Loucy (cell line): ENCODE data around the gene MC1R.

Experiments
- H2AFZ ChIP-seq: fragments of 200-600 bp; sonication (generic); 2 replicates; pipeline ENCODE4 v1.6.0; 2016; ENCODE audit warnings: antibody characterized with exemption, mild to moderate bottlenecking, low read length, moderate library complexity
- H3F3A ChIP-seq: fragments of 200-600 bp; 2 replicates; pipeline ENCODE4 v1.6.0; 2016; ENCODE audit warnings: antibody characterized with exemption, low read depth, mild to moderate bottlenecking
- H3K27me3 ChIP-seq: fragments of 200-600 bp; sonication (generic); 2 replicates; pipeline ENCODE4 v1.6.1; 2014; ENCODE audit warnings: low read length, mild to moderate bottlenecking; ENCODE audit not compliant: insufficient read depth, poor library complexity, severe bottlenecking
- H3K36me3 ChIP-seq: fragments of 200-600 bp; sonication (generic); 2 replicates; pipeline ENCODE4 v1.6.1; 2016; ENCODE audit warnings: low read length; ENCODE audit not compliant: insufficient read depth
- H3K4me1 ChIP-seq: fragments of 200-600 bp; sonication (generic); 2 replicates; pipeline ENCODE4 v1.5.1; 2014; ENCODE audit warnings: low read length, mild to moderate bottlenecking; ENCODE audit not compliant: insufficient read depth, poor library complexity, severe bottlenecking
- H3K4me2 ChIP-seq: fragments of 200-600 bp; sonication (generic); 2 replicates; pipeline ENCODE4 v1.6.0; 2014; ENCODE audit warnings: antibody characterized with exemption, low read length, low read depth, mild to moderate bottlenecking; ENCODE audit not compliant: poor library complexity, severe bottlenecking
- H3K4me3 ChIP-seq: fragments of 200-600 bp; sonication (generic); 2 replicates; pipeline ENCODE4 v1.5.1; 2014; ENCODE audit warnings: low read length, mild to moderate bottlenecking, mixed read lengths; ENCODE audit not compliant: poor library complexity, severe bottlenecking
- H3K79me2 ChIP-seq: fragments of 200-600 bp; sonication (generic); 2 replicates; pipeline ENCODE4 v1.6.1; 2014; ENCODE audit warnings: low read length; ENCODE audit not compliant: insufficient read depth
- H3K9ac ChIP-seq: fragments of 200-600 bp; sonication (generic); 2 replicates; pipeline ENCODE4 v1.6.0; 2014; ENCODE audit warnings: mild to moderate bottlenecking, low read depth, low read length, moderate library complexity; ENCODE audit not compliant: poor library complexity, severe bottlenecking
- H3K9me2 ChIP-seq: fragments of 200-600 bp; sonication (generic); replicated peaks from 2 replicates; pipeline ENCODE4 v1.6.1; 2016; ENCODE audit warnings: low read depth, low read length, mixed read lengths
- H3K9me3 ChIP-seq: fragments of 200-600 bp; sonication (generic); 2 replicates; pipeline ENCODE4 v1.6.1; 2014; ENCODE audit warnings: mild to moderate bottlenecking, antibody characterized with exemption, low read length, low read depth; ENCODE audit not compliant: insufficient read depth
- H4K20me1 ChIP-seq: fragments of 200-600 bp; sonication (generic); 2 replicates; pipeline ENCODE4 v1.6.0; 2014; ENCODE audit warnings: antibody characterized with exemption, low read length, mild to moderate bottlenecking; ENCODE audit not compliant: insufficient read depth, poor library complexity, severe bottlenecking
- EZH2phosphoT487 ChIP-seq: fragments of 200-600 bp; IDR thresholded peaks from 2 replicates; pipeline ENCODE4 v1.6.1; 2018; ENCODE audit warnings: antibody characterized with exemption, mild to moderate bottlenecking, moderate library complexity, borderline replicate concordance
- TF ChIP-seq, protein P1 (sequence below): fragments of 200-600 bp; sonication (generic); conservative IDR thresholded peaks from 2 replicates; pipeline ENCODE4 v1.5.1; 2014; ENCODE audit warnings: mild to moderate bottlenecking, antibody characterized with exemption, low read length

The MC1R gene

DNA sequence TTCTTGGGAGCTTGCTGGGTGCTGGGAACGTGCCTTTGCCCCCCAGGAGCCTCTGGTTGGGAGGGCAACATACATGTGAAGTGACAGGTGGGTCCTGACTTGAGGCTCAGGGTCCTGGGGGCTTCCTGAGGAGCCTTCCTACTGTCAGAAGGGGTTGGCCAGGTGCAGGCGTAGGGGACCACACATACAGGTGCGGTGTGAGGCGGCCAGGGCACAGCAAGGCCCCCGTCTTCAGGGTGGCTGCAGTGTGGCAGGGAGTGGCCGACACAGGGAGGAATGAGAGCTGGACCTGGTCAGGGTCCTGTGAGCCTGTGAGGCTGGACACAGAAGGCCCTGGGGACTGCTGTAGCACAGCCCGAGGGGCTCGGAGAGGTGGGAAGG is 34.6 kb upstream of the MC1R start:
- Histone ChIP-seq H3K36me3 (peaks cover 29% of the 10 kb centered on the region; the same call in 1 of the 2 replicates), H2AFZ (no peak overlapping the region), H3K4me1 (no peaks in the 10 kb centered on the region), H4K20me1 (no peaks in the 10 kb centered on the region), H3K4me3 (no peak overlapping the region), H3K79me2 (peaks cover 5% of the 10 kb centered on the region; the same call in 1 of the 2 replicates), H3K9ac (no peak overlapping the region), H3K9me3 (no peaks in the 10 kb centered on the region), H3K4me2 (no peak overlapping the region), H3K9me2 (no peaks in the 10 kb centered on the region), H3F3A (no peaks in the 10 kb centered on the region), H3K27me3 (no peaks in the 10 kb centered on the region)
- TF ChIP-seq EZH2phosphoT487, result no peak
- TF ChIP-seq, protein P1, sequence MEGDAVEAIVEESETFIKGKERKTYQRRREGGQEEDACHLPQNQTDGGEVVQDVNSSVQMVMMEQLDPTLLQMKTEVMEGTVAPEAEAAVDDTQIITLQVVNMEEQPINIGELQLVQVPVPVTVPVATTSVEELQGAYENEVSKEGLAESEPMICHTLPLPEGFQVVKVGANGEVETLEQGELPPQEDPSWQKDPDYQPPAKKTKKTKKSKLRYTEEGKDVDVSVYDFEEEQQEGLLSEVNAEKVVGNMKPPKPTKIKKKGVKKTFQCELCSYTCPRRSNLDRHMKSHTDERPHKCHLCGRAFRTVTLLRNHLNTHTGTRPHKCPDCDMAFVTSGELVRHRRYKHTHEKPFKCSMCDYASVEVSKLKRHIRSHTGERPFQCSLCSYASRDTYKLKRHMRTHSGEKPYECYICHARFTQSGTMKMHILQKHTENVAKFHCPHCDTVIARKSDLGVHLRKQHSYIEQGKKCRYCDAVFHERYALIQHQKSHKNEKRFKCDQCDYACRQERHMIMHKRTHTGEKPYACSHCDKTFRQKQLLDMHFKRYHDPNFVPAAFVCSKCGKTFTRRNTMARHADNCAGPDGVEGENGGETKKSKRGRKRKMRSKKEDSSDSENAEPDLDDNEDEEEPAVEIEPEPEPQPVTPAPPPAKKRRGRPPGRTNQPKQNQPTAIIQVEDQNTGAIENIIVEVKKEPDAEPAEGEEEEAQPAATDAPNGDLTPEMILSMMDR, result no peak

DNA sequence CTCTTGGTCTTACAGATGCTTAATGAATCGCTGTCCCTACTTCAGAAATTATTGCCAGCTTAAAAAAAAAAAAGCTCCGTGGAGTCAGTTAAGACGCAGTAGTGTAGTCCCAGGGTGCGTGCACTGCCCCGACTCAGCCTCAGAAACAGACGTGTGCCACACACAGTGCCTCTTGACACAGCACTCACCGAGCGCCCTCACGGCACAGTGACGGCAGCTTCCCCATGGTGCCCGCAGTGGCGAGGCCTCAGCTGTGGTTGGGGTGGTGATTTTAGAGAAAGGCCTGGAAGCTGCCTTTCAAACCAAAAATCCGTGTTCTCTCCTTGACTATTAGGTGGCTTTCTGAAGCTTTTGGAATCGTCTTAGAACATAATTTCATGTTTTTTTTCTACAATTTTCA is 31.4 kb upstream of the MC1R start:
- no peaks in the 10 kb centered on the region for H3K79me2 ChIP-seq
- H3K36me3 ChIP-seq, result peaks cover 29% of the 10 kb centered on the region; the same call in 1 of the 2 replicates

DNA sequence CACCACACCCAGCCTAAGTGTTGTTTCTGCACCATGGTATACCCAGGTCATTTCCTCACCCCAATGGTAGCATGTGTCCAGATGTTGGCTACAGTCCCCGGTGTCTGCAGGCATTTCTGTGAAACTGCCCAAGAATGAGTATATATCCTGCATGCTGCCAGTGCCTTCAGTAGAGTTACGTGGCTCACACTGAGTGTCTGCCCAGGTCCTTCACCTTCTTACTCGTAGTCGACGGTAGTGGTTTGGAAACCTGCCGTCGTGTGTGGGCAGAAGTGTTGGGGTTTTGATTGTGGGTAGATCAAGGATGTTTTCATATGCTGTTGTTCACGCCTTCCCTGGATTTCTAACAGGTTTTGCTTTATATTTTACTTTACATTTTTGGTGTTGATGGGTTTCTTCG is 28.5 kb upstream of the MC1R start:
- peaks cover 13% of the 10 kb centered on the region; the same call in 1 of the 2 replicates for H3K36me3 ChIP-seq
- no peak overlapping the region for H3K4me2 ChIP-seq
- H3K4me1 ChIP-seq, result no peaks in the 10 kb centered on the region
- no peaks in the 10 kb centered on the region for H3K27me3 ChIP-seq
- H3F3A ChIP-seq, result no peaks in the 10 kb centered on the region
- H3K9me3 ChIP-seq, result no peaks in the 10 kb centered on the region
- no peak overlapping the region for H3K4me3 ChIP-seq
- no peak overlapping the region for H2AFZ ChIP-seq
- H3K9me2 ChIP-seq, result no peaks in the 10 kb centered on the region
- H4K20me1 ChIP-seq, result no peaks in the 10 kb centered on the region
- TF ChIP-seq, protein P1, result no peak
- no peak for TF ChIP-seq EZH2phosphoT487
- H3K79me2 ChIP-seq, result no peaks in the 10 kb centered on the region
- H3K9ac ChIP-seq, result no peak overlapping the region

More for the DNA sequence above, 31.4 kb upstream of the MC1R start:
- Histone ChIP-seq H3K9ac (no peak overlapping the region), H3K9me2 (no peaks in the 10 kb centered on the region), H3K4me3 (no peak overlapping the region), H3F3A (no peaks in the 10 kb centered on the region), H4K20me1 (no peaks in the 10 kb centered on the region), H3K4me1 (no peaks in the 10 kb centered on the region), H3K27me3 (no peaks in the 10 kb centered on the region), H3K9me3 (no peaks in the 10 kb centered on the region), H3K4me2 (no peak overlapping the region), H2AFZ (no peak overlapping the region)
- TF ChIP-seq, protein P1, result no peak
- TF ChIP-seq EZH2phosphoT487, result no peak
